GF-D8 (cell line): ENCODE measurements around the gene ADAMTSL5.

Experiments used
- DNase-seq: peaks from one replicate; lab custom pipeline; 2025; lab: John Stamatoyannopoulos, UW

ADAMTSL5 gene

GRCh38 chr19:1466018-1466460 is 46.8 kb downstream of the ADAMTSL5 start:
- DNase-seq, result no peak

- DNase-seq, result no peak
Observed at GRCh38 chr19:1465191-1466016, 47.4 kb downstream of the ADAMTSL5 start.

GRCh38 chr19:1461862-1462261 is 51.0 kb downstream of the ADAMTSL5 start:
- DNase-seq, result no peak

- no peak for DNase-seq
Observed at GRCh38 chr19:1460033-1460995, 52.5 kb downstream of the ADAMTSL5 start.

GRCh38 chr19:1459479-1459878 is 53.3 kb downstream of the ADAMTSL5 start:
- DNase-seq, result no peak

GRCh38 chr19:1457892-1458291 is 54.9 kb downstream of the ADAMTSL5 start:
- DNase-seq, result no peak

- no peak for DNase-seq
Observed at GRCh38 chr19:1457031-1457739, 55.6 kb downstream of the ADAMTSL5 start.

- DNase-seq, result no peak
Observed at GRCh38 chr19:1456121-1456900, 56.5 kb downstream of the ADAMTSL5 start.

- peak; percentile 76 for DNase-seq
Observed at GRCh38 chr19:1455336-1456120, 57.3 kb downstream of the ADAMTSL5 start.
